K562 (cell line): ENCODE results near the gene TSPAN32.

Source experiments
- DIDO1 ChIP-seq: fragments of 450-650 bp; IDR thresholded peaks from 2 replicates; pipeline ENCODE4 v1.6.1; 2016; ENCODE audit warnings: low read depth, missing biosample characterization, missing genetic modification characterization
- PRDM10 ChIP-seq: fragments of 450-650 bp; IDR thresholded peaks from 2 replicates; pipeline ENCODE4 v1.6.1; 2018; ENCODE audit not compliant: partially characterized antibody
- SMAD1 ChIP-seq: fragments of 150-350 bp; IDR thresholded peaks from 2 replicates; pipeline ENCODE4 v1.6.1; 2014; ENCODE audit warnings: low read length, low read depth; ENCODE audit not compliant: partially characterized antibody
- TF ChIP-seq, protein P1 (sequence below): sonication (generic); formaldehyde crosslinking; IDR thresholded peaks from 2 replicates; pipeline ENCODE4 v1.9.0; 2022; ENCODE audit warnings: mild to moderate bottlenecking, missing genetic modification reagents
- TF ChIP-seq, protein P2 (sequence below), 3 experiments: IDR thresholded peaks in 2 of 3; conservative IDR thresholded peaks in 1 of 3; 2 replicates each; pipeline ENCODE4 v1.5.1; 2011 to 2012; ENCODE audit warnings: low read length in 3 of 3, mild to moderate bottlenecking in 3 of 3, control low read depth in 2 of 3, improper control_type of control experiment in 1 of 3, inconsistent platforms in 1 of 3, low read depth in 1 of 3, mixed read lengths in 1 of 3, moderate library complexity in 1 of 3; ENCODE audit not compliant: insufficient read depth in 2 of 3

DNA sequence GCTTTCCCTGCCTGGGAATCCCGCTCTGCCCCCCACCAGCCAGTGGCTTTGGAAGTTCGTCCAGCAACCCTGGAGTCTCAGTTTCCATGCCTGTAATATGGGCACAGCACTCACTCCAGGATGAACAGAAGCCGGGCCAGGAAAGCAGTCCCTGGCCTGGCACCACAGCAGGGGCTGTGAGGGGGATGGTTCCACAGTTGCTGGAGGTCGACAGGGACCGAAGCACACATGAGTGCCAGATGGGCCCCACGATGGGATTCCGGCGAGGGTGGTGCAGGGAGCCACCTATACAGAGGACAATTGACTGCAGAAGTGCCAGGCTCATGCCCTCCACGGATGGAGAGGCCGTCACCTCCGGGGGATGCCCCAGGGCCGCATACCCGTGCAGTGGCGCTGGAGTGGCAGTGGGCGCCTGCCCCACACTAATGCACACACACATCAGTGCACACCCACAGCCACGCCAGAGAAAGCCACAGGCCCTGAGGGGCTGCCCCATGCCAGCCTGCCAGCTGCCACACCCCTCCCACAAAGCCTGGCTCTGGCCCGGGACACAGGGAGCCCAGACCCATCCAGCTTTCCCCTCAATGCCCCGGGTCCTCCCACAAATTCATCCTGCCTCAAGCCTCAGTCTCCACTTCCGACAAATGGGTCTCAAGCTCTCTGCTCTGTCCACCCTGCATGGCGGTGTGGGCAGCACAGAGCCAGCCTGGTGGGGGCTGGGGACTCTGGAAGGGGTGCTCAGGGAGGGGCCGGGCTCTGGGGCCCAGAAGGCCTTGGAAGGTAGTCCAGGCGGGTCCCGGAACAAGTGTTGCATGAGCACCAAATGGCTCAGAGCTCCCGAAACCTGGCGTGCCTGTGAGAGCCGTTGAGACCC is 41.1 kb upstream of the TSPAN32 start:
- no peak for TF ChIP-seq DIDO1
- TF ChIP-seq, protein P1, sequence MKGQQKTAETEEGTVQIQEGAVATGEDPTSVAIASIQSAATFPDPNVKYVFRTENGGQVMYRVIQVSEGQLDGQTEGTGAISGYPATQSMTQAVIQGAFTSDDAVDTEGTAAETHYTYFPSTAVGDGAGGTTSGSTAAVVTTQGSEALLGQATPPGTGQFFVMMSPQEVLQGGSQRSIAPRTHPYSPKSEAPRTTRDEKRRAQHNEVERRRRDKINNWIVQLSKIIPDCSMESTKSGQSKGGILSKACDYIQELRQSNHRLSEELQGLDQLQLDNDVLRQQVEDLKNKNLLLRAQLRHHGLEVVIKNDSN (CRISPR knock-in tag), result no peak
- no peak for TF ChIP-seq SMAD1
- TF ChIP-seq, protein P2, sequence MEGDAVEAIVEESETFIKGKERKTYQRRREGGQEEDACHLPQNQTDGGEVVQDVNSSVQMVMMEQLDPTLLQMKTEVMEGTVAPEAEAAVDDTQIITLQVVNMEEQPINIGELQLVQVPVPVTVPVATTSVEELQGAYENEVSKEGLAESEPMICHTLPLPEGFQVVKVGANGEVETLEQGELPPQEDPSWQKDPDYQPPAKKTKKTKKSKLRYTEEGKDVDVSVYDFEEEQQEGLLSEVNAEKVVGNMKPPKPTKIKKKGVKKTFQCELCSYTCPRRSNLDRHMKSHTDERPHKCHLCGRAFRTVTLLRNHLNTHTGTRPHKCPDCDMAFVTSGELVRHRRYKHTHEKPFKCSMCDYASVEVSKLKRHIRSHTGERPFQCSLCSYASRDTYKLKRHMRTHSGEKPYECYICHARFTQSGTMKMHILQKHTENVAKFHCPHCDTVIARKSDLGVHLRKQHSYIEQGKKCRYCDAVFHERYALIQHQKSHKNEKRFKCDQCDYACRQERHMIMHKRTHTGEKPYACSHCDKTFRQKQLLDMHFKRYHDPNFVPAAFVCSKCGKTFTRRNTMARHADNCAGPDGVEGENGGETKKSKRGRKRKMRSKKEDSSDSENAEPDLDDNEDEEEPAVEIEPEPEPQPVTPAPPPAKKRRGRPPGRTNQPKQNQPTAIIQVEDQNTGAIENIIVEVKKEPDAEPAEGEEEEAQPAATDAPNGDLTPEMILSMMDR (IDR thresholded peaks at IDR 0.05 in 2 of 3, conservative IDR thresholded peaks at IDR 0.05 in 1 of 3; ENCODE audit: insufficient read depth in 2 of 3, low read depth in 1 of 3, low read length in 3 of 3), result no peak
- no peak for TF ChIP-seq PRDM10
